HG02973 (cell line): ENCODE measurements around the gene UTP20.

Experiments used
- ATAC-seq: cut with Tn5 transposase; IDR thresholded peaks from one replicate; pipeline ENCODE4 v1.9.1; 2021; ENCODE audit warnings: moderate library complexity; ENCODE audit not compliant: unreplicated experiment

Gene UTP20

GRCh38 chr12:101280006-101280505, at the start of gene UTP20:
TSS of gene UTP20 (plus strand) at chr12:101280105. CDS start at chr12:101280283, 178 bp downstream.
- ATAC-seq: peak; percentile 99

DNA sequence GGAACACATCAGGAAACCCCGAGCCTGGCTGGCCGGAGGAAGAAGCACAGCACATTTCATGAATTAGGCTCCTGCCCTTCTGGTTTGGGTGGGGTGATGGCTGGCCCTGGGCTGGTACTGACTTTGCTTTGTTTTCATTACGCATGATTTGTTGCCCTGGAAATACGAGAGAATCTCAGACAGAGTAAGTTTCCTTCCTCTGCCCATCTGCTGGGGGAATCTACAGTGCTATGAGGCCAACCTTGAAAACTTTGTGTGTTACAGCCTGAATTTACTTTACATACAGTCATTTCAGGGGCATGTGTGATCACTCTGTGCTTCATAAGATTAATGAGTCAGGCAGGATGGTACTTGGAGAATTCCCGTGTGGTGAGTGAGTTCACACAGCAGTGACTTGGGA, 49.4 kb upstream of the UTP20 start:
- ATAC-seq: no peak

DNA sequence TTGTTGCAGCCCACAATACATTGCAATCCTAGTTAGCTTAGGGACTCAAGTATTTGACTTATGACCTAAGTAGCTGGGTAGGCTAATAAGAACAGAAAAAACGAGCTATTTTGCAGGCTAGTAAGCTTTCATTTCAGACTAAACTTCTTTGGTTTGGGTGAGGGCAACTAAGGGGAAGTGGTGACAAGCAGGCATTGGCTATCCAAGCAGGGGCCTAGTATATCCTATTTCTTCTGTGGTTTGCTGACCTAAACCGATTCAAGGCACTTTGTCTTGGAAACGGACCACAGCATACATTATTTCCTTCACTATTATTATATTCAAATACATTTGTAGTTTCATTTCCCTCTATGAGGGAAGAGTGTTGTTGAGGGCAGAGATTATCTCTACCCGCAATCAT, 48.3 kb upstream of the UTP20 start:
- no peak for ATAC-seq

DNA sequence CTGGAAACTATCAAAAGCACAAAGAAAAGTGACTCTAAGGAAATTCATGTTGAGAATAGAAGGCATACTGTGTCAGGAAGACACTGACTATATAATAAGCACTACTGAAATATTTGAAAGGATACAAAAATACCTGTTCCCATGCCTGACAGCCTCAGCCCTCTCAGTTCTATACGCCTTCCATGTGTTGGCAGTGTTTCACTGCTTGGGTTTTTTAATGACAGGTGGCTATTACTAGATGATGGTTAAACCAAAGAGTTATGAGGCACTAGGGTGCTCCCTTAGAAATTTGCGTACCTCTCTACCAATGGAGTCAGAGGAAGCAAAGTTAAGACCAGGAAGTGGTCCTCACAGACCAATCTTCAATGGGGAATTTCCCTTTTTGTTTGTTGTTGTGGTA, 44.2 kb upstream of the UTP20 start:
- no peak for ATAC-seq

DNA sequence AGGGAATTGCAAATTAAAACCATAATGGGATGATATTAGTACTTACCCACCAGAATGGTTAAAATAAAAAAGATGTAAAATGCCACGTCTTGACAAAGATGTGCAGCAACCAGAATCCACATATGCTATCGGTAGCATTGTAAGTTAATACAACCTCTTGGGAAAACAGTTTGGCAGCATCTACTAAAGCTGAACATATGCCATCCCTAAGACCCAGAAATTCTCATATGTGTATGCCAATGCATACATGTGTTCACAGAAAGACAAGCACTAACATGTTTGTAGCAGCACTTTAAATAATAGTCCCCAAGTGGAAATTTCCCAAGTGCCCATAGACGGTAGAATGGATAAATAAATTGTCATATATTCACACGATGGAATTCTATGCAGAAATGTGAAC, 41.6 kb upstream of the UTP20 start:
- no peak for ATAC-seq

GRCh38 chr12:101238800-101239329, 41.0 kb upstream of the UTP20 start:
- no peak for ATAC-seq

GRCh38 chr12:101243074-101243473, 36.8 kb upstream of the UTP20 start:
- no peak for ATAC-seq

GRCh38 chr12:101243616-101244015, 36.3 kb upstream of the UTP20 start:
- no peak for ATAC-seq

GRCh38 chr12:101256266-101256665, 23.6 kb upstream of the UTP20 start:
- no peak for ATAC-seq

DNA sequence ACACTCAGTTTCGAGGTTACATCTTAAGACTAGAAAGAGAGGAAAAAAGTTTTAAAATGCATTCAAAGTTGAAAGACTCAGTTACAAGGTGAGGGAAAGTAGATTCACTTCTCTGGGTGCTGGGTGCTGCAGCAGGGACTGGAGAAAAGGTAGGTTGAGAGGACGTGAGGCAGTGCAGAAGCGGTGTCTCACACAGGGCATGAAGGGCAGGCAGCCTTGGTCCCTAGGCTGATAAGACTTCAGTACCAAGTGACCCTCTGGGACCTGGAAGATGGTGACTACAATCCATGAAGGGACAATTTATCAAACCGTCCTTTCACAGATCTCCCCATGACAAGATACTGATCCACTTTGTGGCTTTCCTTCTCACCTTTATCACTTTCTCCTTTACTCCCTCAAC, 22.5 kb upstream of the UTP20 start:
- ATAC-seq: no peak

GRCh38 chr12:101267111-101267510, 12.8 kb upstream of the UTP20 start:
- ATAC-seq: no peak

DNA sequence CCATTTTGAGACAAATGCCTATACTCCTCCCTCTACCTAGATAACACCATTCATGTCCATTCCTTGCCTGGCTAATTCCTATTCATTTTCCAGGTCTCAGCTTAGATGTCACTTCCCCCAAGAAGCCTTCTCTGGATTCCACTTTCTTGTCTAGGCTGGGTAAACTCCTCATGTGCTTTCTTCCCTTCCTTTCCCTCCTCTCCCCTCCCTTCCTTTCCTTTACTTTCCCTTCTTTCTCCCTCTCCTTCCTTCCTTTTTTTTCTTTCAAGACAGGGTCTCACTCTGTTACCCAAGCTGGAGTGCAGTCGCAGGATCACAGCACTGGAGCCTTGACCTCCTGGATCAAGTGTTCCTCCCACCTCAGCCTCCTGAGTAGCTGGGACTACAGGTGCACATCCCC, 3.5 kb upstream of the UTP20 start:
- no peak for ATAC-seq

GRCh38 chr12:101277443-101277842, 2.5 kb upstream of the UTP20 start:
- ATAC-seq: no peak

- ATAC-seq: no peak
These were observed 7.5 kb downstream of the UTP20 start for GRCh38 chr12:101287357-101287756.

DNA sequence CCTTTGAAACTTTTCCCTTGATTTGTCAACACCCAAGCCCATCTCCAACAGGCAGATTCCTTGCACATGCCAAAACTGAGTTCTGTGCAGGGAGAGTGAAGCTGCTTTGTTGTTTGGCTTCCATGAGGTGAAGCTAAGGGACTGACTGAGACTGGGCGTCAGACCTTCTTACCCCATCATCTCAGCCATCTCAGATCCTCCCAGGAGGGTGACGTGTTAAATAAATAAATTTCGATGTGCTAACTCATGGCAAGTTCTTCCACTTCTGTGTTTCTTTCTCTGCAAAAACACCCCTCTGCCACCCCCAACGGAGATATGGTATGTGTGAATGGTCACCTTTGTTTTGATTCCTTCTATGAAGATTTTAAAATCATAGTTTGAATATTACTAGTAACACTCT, 17.8 kb downstream of the UTP20 start:
- no peak for ATAC-seq

GRCh38 chr12:101298426-101298825, 18.5 kb downstream of the UTP20 start:
- ATAC-seq: no peak

GRCh38 chr12:101299346-101299745, 19.4 kb downstream of the UTP20 start:
- ATAC-seq: no peak

DNA sequence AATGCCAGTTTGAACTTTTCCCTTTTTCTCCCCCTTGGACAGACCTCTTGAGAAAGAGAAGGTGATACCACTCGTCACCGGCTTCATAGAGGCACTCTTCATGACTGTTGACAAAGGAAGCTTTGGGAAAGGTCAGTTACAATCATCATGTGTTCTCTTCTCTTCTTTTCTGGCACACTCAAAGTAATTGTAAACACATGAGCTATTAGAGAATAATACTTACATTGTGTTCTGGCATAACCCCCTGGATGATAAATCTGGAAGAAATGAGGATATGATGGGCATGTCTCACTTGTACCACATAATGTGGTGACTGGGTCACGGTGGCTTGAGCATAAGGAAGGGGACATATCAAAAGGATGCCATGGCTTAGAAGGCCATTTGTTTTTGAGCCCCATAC, 20.0 kb downstream of the UTP20 start:
- ATAC-seq: no peak

DNA sequence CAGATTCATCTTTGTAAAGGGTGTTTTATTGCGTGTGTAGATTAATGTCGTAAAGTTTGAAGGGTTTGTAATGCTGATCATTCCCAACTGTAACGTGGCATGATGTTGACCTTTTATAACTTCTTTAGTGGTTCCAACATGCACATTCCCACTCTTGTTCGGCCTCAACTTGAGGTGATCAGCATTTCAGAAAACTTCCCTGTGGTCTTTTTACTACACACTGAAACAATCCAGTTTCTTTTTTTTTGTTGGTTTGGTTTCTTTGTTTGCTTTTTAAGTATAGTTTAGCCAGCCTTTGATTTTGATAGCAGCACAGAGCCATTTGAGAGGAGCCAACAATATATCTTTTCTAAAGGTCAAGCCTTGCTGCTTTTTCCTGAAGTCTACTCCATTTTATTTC, 22.8 kb downstream of the UTP20 start:
- no peak for ATAC-seq

- ATAC-seq: no peak
These were observed 25.4 kb downstream of the UTP20 start for GRCh38 chr12:101305226-101305779.

GRCh38 chr12:101305794-101306193, 25.9 kb downstream of the UTP20 start:
- ATAC-seq: no peak

DNA sequence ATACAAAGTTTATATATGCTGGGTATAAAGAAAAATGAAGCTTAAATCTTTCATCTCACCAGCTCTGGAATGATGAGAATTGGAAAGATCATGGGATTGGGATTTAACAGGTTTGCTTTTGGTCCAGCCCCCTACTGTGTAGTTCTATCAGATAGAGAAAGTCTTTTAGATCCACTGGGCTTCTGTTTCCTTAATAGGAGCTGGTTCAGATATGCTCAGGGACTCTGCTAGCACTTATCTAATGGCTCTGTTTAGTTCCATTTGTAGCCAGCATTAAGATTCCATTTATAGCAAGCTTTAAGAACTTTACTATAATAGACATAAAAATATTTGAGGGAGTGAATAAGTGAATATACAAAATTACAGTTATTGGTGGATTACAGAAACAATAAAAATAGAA, 42.6 kb downstream of the UTP20 start:
- ATAC-seq: no peak

DNA sequence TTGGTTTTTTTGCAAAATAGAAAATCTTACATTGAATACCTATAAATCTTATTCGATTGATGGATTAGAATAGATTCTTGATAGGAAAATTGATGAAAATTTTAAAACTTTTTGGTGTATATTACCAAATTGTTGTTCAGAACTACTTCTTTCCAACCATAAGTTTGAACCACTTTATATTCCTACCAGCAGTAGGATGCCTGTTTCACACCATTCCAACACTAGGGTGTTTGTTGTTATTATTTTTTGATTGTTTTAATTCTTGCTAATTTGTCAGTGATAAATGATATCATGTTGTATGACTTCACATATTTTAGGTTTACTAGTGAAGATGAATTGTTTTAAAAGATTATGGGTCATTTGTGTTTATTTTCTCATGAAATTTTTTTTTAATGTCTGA, 43.4 kb downstream of the UTP20 start:
- no peak for ATAC-seq
